Measurements from ENCODE around the gene ATP1B3.
A peak's percentile ranks its signal among the peaks of the same experiment; 100 is the strongest.

The ATP1B3 gene

DNA sequence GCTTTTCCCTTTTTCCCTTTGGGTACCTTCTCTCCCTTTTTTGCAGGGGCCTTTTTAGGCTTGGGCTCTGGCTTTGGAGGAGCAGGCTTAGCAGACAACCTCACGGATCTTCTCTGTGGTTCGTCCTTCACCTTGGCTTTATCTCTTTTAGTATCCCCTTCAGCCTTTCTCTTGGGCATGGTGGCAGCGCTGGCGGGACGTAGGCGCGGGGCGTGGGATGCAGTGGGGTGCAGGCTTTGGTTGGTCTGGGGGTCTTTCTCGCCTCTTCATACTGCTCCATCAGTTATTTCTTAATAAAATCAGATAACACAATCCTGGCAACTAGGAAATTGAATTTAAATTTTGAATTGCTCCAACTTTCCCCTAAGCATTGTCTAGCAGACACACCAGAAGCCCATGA is 11.3 kb upstream of the ATP1B3 start:
- TF ChIP-seq, protein P1, sequence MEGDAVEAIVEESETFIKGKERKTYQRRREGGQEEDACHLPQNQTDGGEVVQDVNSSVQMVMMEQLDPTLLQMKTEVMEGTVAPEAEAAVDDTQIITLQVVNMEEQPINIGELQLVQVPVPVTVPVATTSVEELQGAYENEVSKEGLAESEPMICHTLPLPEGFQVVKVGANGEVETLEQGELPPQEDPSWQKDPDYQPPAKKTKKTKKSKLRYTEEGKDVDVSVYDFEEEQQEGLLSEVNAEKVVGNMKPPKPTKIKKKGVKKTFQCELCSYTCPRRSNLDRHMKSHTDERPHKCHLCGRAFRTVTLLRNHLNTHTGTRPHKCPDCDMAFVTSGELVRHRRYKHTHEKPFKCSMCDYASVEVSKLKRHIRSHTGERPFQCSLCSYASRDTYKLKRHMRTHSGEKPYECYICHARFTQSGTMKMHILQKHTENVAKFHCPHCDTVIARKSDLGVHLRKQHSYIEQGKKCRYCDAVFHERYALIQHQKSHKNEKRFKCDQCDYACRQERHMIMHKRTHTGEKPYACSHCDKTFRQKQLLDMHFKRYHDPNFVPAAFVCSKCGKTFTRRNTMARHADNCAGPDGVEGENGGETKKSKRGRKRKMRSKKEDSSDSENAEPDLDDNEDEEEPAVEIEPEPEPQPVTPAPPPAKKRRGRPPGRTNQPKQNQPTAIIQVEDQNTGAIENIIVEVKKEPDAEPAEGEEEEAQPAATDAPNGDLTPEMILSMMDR (IDR thresholded peaks at IDR 0.05; ENCODE audit: low read depth, low read length, missing control alignments), result no peak
- H3K4me3 ChIP-seq (ENCODE audit: low read depth, low read length), result no peak overlapping the region
- in situ Hi-C loops (cut with HindIII; ENCODE audit: low sequenced_read_pairs), result no loop called here
- no peak for DNase-seq (ENCODE audit: low read depth)

DNA sequence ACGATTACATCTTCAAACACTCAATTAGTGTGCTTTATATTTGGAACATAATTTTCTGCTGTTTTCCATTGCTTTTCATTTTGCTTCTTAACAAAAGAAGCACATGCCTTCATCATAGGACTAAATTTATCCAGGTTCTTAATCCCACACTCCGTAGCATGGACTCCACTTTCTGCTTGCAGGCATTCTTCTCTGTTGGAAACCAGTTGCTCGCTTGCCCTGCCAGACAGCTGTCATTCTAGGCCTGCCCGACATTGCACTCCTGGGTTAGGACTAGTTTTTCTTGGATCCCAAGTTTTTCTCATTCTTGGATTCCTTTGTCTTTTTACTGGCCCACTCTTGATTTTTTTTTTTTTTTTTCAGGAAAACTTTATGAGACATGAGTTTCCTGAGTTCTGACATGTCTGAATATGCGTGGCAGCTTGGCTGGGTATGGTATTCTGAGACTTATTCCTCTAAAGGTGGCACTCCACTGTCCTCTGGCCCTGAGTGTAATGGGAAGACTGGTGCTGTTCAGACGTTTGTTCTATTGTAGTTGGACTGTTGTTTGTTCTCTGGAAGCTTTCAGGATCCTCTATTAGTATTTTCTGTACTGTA is 6.3 kb upstream of the ATP1B3 start:
- in situ Hi-C loops (cut with HindIII; ENCODE audit: low sequenced_read_pairs), result loop anchor here (5.0 kb wide), 1 partner anchor 78 kb away; no protein-coding TSS in a partner anchor
- DNase-seq (ENCODE audit: low read depth), result no peak
- TF ChIP-seq, protein P1 (IDR thresholded peaks at IDR 0.05; ENCODE audit: low read depth, low read length, missing control alignments), result no peak
- H3K4me3 ChIP-seq (ENCODE audit: low read depth, low read length), result no peak overlapping the region

DNA sequence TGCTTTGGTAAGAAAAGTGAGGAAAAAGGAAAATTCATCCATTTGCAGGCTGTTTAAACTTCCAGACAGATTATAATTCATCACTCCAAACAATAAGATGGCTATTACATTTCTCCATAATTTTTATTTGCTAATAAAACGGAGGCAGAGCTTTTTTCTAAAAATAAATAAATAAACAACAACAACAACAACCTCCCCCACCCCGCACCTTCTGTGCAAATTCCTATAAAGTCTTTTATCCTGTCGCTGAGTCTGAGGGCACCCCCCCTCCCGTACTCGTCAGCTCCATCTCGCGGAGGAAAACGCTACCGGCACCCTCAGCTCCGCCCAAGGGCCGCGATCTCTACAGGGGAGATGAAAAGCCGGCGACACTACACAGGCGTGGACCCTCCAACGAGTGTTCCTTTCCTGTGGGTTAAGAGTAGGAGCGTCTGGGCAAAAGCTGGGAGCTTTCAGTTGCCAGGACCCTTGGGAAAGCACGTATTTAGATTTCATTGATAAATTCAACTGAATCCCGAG is 1.0 kb upstream of the ATP1B3 start:
- TF ChIP-seq, protein P1 (IDR thresholded peaks at IDR 0.05; ENCODE audit: low read depth, low read length, missing control alignments), result peak; percentile 93

DNA sequence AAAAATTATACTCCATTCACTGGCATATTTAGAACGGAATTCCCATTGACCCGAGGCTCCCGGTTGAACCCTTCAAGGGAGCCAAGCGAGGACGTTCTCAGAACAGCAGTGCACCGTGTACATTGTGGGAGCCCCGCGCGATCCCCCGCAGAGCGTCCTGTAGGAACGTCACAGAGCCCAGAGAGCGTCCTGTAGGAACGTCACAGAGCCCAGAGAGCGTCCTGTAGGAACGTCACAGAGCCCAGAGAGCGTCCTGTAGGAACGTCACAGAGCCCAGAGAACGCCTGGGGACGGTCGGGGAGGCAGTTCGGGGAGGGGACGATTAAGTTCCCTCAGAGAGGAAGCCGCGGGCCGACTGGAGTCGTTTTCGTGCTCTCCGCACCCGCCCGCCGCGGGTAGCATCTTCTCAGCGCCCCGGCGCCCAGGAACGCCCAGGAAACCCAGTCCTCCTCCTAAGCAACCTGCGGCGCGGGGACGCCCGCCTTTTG is 506 bp upstream of the ATP1B3 start:
- H3K4me3 ChIP-seq (ENCODE audit: low read depth, low read length), result peak overlapping the region; percentile 67
- TF ChIP-seq, protein P1 (IDR thresholded peaks at IDR 0.05; ENCODE audit: low read depth, low read length, missing control alignments), result no peak
- no peak for DNase-seq (ENCODE audit: low read depth)
- in situ Hi-C loops (cut with HindIII; ENCODE audit: low sequenced_read_pairs), result loop anchor here (25.0 kb wide), 1 partner anchor 289 kb away; no protein-coding TSS in a partner anchor

More for the DNA sequence above, 1.0 kb upstream of the ATP1B3 start:
- in situ Hi-C loops (cut with HindIII; ENCODE audit: low sequenced_read_pairs), result loop anchor here (25.0 kb wide), 1 partner anchor 288 kb away; no protein-coding TSS in a partner anchor
- H3K4me3 ChIP-seq (ENCODE audit: low read depth, low read length), result peak overlapping the region; percentile 67
- DNase-seq (ENCODE audit: low read depth), result peak; percentile 49

DNA sequence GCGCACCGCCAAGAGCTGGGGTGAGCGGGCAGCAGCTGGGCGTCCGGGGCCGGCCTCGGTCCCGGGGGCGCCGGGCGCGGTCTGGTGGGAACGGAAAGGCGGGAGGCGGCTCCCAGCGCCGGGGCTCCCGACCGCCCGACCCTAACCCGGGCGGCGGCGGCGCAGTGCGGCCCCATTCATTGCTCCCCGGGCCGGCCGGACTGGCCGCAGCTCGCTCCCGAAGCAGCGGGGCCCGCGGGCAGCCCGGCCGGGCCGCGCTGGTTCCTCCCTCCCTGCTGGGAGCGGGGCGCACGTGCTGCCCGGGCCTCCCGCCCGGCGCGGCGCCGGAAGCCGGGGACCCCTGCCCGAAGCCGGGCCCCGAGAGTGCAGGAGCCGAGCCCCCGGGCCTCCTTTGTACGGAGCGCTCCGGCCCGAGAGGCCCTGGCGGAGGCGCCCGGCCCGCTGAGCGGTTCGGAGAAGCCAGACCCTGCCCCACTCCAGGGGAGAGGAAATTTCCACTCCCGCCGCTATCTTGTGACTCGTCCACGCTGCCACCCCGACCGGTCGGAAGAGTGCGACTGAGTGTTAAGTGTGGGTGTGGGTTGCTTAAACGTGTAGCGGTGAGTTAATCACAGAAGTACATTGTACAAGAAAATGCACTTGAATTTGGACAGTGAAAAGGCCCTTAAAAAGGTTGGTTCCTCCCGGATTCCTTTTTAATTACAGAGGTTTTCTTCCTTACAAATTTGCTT is 613 bp downstream of the ATP1B3 start:
- in situ Hi-C loops (cut with HindIII; ENCODE audit: low sequenced_read_pairs), result loop anchor here (25.0 kb wide), 1 partner anchor 290 kb away; no protein-coding TSS in a partner anchor
- no peak for DNase-seq (ENCODE audit: low read depth)
- TF ChIP-seq, protein P1 (IDR thresholded peaks at IDR 0.05; ENCODE audit: low read depth, low read length, missing control alignments), result no peak
- peak overlapping the region; percentile 67 for H3K4me3 ChIP-seq (ENCODE audit: low read depth, low read length)

DNA sequence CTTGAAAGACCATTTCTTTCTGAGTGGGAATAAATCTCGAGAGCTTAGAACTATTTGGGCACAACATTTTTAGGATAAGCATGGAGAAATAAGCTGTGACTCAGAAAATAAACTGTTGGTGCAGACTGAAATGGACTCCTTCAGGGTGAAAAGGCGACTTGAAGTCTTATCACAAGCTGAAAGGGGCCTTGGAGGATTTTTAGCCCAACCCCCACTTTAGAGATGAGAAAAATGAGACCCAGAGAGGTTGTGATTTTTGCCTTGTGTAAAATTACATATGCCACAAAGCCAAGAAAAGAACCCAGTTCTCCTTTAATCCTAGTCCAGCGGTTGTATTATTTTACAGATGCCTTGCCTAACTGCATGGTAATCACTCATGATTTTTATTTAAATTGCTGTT is 1.5 kb downstream of the ATP1B3 start:
- no peak for DNase-seq (ENCODE audit: low read depth)
- TF ChIP-seq, protein P1 (IDR thresholded peaks at IDR 0.05; ENCODE audit: low read depth, low read length, missing control alignments), result no peak
- peak overlapping the region; percentile 67 for H3K4me3 ChIP-seq (ENCODE audit: low read depth, low read length)
- in situ Hi-C loops (cut with HindIII; ENCODE audit: low sequenced_read_pairs), result loop anchor here (25.0 kb wide), 1 partner anchor 291 kb away; no protein-coding TSS in a partner anchor

All from astrocyte of the cerebellum (primary cell).